ENCODE results near the gene ATG3. TPM values are rescaled to one million over a fixed set of nuclear protein-coding genes. Genes with fewer than 3 reads are reported as not detected.
"Not testable (repeated sequence)": the region's sequence is repeated elsewhere in the genome, so short reads cannot be mapped to it uniquely, and the experiment has no call there.

ATG3 gene
- polyA plus RNA-seq, 3 donors = 31.4 to 47.9 (median 44.2) TPM

DNA sequence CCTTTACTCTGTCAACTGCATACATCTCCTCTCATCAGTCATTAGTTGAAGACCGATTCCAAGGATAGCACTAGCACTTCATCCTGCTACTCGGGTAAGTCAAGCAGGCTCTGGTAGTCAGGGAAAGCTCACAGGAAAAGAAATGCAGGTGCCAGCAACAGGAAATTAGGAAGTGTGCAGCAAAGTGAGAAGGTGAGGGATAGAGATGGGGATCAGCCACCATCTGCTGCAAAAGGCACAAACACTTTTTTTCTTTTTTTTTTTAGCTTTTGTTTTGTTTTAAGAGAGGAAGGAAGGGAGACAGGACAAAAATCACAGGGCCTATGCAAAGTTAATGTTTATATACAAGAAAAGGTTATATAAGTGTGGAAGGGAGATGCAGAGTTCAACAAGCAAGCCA, 53.5 kb downstream of the ATG3 start:
- 77 to 82% (median 78%) methylated on average over 2 of the region's 2 CpGs for WGBS, 3 donors
- H3K27ac ChIP-seq (ENCODE audit: low read depth, low read length) = no peak overlapping the region

DNA sequence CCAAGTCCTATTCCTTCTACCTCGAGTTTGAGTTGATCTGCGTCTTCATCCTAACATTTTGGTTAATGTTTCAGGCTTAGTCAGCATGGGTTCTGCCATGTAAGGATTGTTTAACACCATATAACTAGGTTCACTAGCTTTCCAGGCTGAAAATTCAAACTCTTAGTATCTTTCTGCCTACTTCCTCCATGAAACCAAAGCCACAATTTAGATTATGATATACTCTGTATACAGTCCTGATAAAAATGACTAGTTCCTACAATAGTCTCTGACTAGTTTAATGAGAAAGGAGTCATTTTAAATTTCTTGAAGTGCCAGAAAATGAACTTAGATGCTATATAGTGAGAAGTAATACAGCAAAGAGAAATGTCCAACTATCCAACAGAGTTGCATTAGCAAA, 55.9 kb downstream of the ATG3 start:
- 21 to 38% (median 36%) methylated on average over 2 of the region's 2 CpGs for WGBS, 3 donors
- no peak overlapping the region for H3K27ac ChIP-seq (ENCODE audit: low read depth, low read length)

DNA sequence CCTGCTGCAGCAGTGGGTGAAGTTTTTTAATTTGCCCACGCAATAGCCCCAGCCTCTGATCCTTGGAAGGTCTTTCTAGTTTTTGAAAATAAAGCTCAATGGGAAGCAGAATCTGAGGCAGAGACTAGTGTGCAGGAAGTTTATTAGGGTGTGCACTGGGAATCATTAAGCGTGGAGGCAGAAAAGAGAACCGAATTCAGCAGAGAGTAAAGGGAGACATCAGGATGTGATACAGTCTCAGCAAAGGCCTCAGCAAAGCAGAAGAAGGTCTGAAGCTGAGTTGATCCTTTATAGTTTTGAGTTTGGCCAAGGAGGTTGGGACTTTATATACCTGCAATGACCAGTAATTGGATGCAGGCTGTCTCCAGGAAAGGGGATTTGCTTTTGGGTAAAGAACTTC, 57.6 kb downstream of the ATG3 start:
- WGBS, 3 donors = 76 to 83% (median 82%) methylated on average over 3 of the region's 3 CpGs

DNA sequence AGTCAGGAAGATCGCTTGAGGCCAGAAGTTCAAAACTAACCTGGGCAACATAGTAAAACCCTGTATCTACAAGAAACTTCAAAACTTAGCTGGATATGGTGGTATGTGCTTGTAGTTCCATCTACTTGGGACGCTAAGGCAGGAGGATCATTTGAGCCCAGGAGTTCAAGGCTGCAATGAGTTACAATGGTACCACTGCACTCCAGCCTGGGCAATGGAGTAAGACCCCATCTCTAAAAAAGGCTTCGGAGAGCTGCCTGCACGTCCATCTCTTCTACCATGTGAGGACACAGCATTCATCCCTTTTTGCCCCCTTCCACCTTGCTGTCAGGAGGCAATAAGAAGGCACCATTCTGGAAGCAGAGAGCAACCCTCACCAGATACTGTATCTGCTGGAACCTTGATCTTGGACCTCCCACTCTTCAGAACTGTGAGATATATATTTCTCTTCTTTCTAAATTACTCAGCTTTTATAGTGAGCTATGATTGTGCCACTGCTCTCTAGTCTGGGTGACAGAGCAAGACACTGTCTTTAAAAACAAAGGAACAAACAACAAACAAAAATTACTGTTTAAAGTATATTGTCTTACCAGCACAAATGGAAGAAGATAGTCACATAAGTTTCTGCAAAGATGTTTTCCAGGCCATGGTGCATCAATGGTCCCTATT, 58.3 kb downstream of the ATG3 start:
- no peak overlapping the region for H3K27ac ChIP-seq (ENCODE audit: low read depth, low read length)
- WGBS, 3 donors = 84 to 98% (median 95%) methylated on average over 4 of the region's 4 CpGs

More for the DNA sequence above, 57.6 kb downstream of the ATG3 start:
- H3K27ac ChIP-seq (ENCODE audit: low read depth, low read length) = no peak overlapping the region

DNA sequence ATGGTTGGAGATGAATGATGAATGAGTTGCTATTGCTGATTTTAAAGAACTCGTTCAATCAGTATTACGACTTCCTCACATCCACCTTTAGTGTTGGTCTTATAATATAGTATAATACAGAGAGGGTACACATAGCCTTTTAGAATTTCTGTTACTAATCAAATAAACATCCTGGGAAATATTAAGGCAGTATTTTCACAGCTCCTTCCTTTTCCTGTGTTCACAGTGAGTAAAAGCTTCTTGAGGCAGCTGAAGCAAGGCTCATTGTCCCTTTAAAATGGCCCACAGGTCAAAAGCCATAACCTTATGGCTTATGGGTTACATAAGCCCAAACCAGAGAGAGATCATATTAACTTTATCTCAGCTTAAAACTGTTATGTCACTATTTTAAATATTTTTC, 61.1 kb downstream of the ATG3 start:
- 79 to 86% (median 83%) methylated on average over 2 of the region's 2 CpGs for WGBS, 3 donors
- no peak overlapping the region for H3K27ac ChIP-seq (ENCODE audit: low read depth, low read length)

DNA sequence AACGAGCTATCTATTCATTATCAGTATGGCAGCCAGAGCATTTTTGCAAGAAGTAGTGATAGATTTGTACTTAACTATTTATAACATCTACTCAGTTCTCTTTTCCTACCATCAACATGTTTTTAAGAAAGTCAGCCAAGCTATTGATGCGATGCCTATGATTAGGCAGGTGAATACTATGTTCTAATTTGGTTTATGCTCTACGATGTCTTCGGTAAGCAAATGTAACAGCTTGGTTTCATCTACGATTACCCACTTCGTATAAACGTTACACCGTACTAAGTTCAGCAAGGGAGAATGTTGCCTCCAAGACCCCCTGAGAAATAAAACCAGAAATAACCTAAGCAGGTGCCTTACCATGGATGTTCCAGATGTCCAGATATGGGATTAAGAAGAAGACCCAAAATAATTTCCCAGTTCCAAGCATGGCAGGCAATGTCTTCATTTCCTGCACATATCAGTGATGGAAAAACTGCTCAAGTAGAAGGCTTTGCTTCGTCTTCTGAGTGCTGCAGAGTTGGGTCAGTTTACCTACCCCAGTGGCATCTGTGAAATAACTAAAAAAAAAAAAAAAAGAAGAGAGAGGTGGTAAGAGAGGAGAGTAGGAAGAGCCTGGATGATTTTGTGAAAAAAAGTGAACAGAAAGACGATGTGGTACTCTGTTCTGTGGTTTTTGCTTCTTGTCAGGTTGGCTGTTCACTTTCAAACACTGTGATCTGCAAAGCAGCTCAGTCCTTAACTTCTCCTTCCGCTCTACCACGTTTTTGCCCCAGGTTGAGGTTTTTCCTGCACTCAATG, 62.6 kb downstream of the ATG3 start, which contains the start of gene BTLA:
BTLA (minus strand) TSS at position 559 of the 798 bp plus-strand sequence; CDS start at position 445, 114 bp downstream.
- H3K27ac ChIP-seq (ENCODE audit: low read depth, low read length) = no peak within 1 kb of the TSS
- 79 to 83% (median 81%) methylated on average over 12 of the region's 12 CpGs for WGBS, 3 donors

DNA sequence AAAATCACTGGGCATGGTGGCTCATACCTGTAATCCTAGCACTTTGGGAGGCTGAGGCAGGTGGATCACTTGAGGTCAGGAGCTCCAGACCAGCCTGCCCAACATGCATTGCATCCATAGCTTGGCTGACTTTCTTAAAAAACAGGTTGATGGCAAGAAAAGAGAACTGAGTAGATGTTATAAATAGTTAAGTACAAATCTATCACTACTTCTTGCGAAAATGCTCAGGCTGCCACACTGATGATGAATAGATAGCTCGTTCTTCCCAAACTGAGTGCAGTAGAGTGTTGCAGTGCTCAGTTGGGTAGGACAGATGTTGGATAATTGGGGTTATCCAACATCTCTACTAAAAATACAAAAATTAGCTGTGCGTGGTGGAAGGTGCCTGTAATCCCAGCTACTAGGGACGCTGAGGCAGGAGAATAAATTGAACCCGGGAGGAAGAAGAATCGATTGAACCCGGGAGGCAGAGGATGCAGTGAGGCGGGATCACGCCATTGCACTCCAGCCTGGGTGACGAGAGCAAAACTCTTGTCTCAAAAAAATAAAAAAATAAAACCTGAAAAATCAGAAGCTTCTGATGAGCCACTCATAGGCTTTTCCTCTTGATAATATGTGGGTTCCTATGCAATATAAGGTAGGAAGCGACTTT, 63.7 kb downstream of the ATG3 start:
- no peak overlapping the region for H3K27ac ChIP-seq (ENCODE audit: low read depth, low read length)
- whole genome bisulfite sequencing, 3 donors = 83 to 93% (median 90%) methylated on average over 11 of the region's 11 CpGs

DNA sequence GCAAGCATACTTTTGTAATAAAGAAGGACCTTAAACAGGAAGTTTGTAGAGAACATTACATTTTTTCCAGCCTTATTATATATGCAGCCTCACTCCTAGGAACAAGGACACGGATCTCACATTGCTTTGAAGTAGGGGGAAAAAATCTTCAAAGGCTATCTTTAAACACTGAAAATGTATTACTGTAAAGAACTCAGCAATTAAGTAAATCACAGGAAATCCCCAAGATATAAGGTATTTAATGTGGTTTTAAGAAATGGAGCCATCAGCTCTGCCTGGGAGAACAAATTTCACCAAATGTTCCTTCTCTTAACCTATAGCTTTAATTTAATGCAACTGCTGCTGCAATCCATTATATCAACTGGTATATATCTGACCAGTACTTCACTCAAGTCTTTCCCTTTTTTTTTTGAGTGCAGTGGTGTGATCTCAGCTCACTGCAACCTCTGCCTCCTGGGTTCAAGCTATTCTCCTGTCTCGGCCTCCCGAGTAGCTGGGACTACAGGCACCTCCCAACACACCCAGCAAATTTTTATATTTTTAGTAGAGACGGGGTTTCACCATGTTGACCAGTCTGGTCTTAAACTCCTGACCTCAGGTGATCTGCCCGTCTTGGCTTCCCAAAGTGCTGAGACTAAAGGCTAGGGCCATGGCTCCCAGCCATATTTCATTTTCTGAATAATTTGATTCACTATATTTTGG, 65.2 kb downstream of the ATG3 start:
- WGBS, 3 donors = 87 to 88% (median 87%) methylated on average over 5 of the region's 5 CpGs
- H3K27ac ChIP-seq (ENCODE audit: low read depth, low read length) = no peak overlapping the region

DNA sequence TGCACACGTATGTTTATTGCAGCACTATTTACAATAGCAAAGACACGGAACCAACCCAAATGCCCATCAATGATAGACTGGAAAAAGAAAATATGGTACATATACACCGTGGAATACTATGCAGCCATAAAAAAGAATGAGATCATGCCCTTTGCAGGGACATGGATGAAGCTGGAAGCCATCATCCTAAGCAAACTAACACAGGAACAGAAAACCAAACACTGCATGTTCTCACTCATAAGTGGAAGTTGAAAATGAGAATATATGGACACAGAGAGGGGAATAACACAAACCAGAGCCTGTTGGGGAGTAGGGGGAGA, 67.4 kb downstream of the ATG3 start:
- 84 to 94% (median 93%) methylated on average over 3 of the region's 3 CpGs for WGBS, 3 donors
- H3K27ac ChIP-seq (ENCODE audit: low read depth, low read length) = not testable (repeated sequence)

DNA sequence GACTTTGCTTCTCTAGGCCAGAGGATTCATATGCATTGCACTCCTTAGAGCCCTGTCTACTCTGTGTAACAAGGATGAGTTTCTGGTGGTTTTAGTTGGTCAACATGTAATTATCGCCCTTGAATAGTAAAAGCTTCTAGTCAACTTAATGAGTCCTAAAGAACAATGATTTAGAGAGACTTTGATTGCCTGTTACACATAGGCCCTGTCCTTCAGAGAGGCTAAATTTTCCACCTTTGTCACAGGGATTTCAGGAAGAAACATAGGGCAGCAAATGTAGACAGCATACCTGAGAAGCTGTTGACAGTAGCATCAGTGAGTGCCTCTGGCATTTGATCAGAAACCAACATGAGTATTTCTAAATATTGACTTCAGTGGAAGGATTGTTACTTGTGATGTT, 69.6 kb downstream of the ATG3 start:
- no peak overlapping the region for H3K27ac ChIP-seq (ENCODE audit: low read depth, low read length)
- WGBS, 3 donors = 88 to 96% (median 95%) methylated on average over 1 of the region's 1 CpG

DNA sequence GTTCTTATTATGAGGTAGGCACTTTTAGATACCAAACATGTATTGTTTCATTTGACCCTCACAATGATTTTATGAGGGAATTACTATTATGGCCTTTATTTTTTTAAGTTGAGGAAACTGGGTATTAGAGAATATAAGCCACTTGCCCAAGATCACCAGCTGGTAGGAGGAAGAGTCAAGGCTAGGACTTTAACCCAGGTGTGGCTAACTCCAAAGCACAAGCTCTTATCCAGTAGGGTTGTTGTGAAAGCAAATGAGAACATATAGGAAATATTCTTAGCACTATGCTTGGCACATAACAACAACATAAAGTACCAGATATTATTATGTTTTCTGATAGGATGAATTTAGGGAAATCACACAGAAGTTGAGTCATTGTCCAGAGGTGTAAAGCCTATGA, 70.4 kb downstream of the ATG3 start:
- H3K27ac ChIP-seq (ENCODE audit: low read depth, low read length) = no peak overlapping the region

DNA sequence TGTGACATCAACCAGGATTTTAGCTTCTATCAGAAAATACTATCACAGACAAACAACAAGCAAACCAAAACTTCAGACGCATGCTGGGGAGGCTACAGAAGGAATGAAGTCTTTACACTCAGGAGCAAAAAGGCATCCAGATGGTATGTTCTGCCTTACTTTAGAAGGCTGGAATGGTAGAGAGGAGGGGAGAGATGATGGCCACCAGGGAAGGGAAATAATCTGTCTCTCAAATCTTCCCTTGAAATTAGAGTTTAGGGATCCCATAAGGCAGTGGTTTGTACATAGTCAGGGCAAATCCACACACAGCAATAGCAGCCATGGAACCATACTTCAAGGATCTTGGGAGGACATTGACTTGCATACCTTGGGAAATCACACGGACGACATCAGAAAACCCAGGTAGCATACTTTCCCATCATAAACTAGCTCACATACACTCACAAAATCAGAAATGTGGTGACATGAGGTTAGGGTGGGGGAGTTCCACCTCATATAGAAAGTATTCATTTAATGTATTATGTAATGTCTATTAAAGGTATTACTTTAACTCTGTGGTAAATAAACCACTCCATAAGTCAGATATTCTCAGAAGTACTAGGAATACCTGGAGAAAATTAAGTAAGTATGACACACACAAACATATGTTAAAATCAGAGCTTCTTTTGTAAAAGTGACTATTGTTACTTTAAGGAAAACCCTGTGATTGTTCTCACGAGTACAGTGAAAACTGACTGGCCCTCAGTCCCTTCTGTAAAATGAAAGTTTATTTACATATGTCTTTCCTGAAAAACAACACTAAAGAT, 71.9 kb downstream of the ATG3 start:
- no peak overlapping the region for H3K27ac ChIP-seq (ENCODE audit: low read depth, low read length)
- WGBS, 3 donors = 75 to 88% (median 83%) methylated on average over 4 of the region's 4 CpGs

DNA sequence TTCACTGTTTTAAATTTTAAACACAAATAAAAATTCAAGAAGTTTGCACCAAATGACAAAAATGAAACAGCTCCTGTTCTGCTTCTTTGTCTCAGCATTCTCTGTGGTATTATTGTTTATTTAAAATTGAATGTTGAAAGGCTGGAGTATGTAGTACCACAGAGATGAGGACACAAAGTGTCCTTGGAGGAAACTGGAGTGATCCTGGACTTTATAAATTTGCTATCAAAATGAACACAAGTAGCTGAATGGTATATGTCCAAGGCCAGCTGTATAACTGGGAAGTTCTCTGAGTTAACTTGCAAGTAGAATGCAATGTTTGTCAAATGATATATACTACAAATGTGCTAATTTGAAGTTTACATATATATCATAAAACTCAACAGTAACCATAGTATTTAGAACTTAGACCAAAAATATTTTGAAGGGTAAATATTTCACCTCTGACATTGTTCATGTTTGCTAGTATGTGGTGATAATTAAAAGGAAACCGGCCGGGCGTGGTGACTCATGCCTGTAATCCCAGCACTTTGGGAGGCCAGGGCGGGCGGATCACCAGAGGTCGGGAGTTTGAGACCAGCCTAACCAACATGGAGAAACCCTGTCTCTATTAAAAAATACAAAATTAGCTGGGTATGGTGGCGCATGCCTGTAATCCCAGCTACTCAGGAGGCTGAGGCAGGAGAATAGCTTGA, 74.8 kb downstream of the ATG3 start:
- WGBS, 3 donors = 88 to 92% (median 91%) methylated on average over 7 of the region's 7 CpGs
- no peak overlapping the region for H3K27ac ChIP-seq (ENCODE audit: low read depth, low read length)

DNA sequence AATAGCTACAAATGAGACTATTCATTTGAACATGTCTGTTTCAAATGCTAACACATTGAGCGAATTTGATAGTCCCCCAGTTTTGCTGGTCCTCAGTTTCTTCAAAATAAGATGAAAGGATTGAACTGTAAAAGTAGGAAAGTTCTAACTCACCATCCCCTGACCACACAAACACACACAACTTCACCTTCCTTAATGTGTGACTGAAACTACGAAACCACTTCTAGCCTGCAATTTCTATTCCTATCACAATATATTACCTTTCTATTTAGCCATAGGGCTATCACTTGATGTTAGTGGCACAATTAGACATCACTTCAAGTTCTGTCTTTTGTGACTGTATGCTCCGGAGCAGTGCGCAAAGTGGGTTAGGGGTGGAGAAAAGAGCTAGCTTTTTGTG, 77.4 kb downstream of the ATG3 start:
- H3K27ac ChIP-seq (ENCODE audit: low read depth, low read length) = no peak overlapping the region

DNA sequence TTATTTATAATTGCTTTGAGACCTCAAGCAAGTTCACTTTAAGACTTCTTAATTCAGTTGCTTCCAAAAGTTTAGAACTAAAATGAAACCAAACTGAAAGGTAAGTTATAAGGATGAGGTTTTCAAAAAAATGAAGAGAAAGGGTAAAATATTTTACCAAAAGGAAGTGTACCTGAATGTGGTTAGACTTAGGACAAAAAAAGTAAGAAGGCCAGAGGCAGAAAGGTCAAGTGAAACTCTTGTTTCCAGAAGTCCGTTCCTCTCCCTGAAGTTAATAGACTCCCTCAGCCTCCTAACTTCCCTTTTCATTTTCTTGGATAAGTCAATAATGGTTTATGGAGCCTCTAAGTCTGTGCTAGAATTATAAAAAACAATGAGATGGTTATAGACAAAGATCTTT, 79.1 kb downstream of the ATG3 start:
- WGBS, 3 donors = 68 to 81% (median 74%) methylated on average over 1 of the region's 1 CpG
- H3K27ac ChIP-seq (ENCODE audit: low read depth, low read length) = no peak overlapping the region

More for the DNA sequence above, 77.4 kb downstream of the ATG3 start:
- 86 to 97% (median 96%) methylated on average over 4 of the region's 4 CpGs for WGBS, 3 donors
